OCI-LY3 (cell line): Measurements from ENCODE around the gene IFITM1.

ENCODE experiments used
- CTCF ChIP-seq: fragments of 200-600, 300-600 bp; sonication (generic); IDR thresholded peaks from 2 replicates; pipeline ENCODE4 v1.5.1; 2014; ENCODE audit warnings: antibody characterized with exemption, low read length, low read depth
- EZH2phosphoT487 ChIP-seq: fragments of 200-600 bp; shearing (Covaris generic); IDR thresholded peaks from 2 replicates; pipeline ENCODE4 v1.6.1; 2018; ENCODE audit warnings: antibody characterized with exemption, mixed run types, low read depth

DNA sequence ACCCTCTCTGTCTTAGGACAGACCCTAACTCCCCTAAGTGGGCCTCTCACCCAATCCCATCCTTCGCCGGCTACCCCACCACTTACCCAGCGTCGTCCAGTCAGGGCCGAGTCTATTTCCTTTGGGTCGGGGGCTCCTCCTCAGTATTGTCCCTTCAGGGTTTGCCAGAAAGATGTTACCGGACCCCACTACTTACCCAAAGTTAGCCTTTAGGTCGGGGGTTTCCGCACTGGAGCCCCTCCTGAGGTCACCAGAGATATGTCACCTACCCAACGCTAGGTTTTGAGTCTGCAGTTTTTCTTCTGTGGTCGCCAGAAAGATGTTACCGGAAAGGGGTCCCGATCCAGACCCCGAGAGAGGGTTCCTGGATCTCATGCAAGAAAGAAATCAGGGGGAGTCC is 37.6 kb downstream of the IFITM1 start:
- TF ChIP-seq EZH2phosphoT487: no peak
- TF ChIP-seq CTCF: no peak
